ENCODE measurements around the gene RCAN1.

- TF ChIP-seq EZH2 (IDR thresholded peaks at IDR 0.05; ENCODE audit: insufficient read depth, low read length): no peak
- TF ChIP-seq, protein P1, sequence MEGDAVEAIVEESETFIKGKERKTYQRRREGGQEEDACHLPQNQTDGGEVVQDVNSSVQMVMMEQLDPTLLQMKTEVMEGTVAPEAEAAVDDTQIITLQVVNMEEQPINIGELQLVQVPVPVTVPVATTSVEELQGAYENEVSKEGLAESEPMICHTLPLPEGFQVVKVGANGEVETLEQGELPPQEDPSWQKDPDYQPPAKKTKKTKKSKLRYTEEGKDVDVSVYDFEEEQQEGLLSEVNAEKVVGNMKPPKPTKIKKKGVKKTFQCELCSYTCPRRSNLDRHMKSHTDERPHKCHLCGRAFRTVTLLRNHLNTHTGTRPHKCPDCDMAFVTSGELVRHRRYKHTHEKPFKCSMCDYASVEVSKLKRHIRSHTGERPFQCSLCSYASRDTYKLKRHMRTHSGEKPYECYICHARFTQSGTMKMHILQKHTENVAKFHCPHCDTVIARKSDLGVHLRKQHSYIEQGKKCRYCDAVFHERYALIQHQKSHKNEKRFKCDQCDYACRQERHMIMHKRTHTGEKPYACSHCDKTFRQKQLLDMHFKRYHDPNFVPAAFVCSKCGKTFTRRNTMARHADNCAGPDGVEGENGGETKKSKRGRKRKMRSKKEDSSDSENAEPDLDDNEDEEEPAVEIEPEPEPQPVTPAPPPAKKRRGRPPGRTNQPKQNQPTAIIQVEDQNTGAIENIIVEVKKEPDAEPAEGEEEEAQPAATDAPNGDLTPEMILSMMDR (IDR thresholded peaks at IDR 0.05; ENCODE audit: insufficient read depth, low read depth, low read length): no peak
Measured at GRCh38 chr21:34644825-34645224, 29.9 kb upstream of the RCAN1 start.
